Measurements from ENCODE around the gene ARSG. TPM values are rescaled to one million over a fixed set of nuclear protein-coding genes. Genes with fewer than 3 reads are reported as not detected.

ARSG gene
- total and polyA plus RNA-seq, 2 experiments from 2014 or later, result 1.7 to 5.1 TPM

DNA sequence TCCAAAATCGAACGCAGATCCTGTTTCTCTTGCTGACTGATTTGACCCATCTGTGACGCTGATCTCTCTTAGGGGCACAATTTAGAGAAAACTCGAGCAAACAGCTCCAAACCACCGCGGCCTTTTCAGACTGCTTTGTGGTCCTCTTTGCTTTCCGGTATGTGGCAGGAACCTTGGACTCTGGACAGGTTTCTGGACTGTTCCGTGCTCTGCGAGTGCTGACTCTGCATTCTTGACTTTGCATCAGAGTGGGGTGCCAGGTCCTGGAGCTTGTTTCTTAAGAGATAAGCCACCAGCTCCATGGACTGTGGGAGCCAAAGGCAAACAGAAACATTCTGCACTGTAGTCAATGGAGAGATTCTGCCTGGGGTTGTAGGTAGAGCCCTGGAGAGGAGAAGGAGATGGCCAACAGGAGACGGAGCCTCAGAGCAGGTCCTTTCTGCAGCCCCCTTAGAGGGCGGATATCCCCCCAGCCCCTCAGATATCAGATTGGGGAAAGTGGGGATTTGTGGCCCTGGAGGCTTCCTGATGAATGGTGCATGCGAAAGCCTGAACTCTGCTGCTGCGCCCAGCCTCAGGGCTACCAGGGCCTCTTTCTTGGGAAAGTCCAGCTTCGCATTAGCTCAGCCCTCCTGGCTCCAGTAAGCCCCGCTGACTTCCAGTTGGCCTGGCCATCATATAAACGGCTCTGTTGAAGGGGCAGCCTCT is 100.4 kb downstream of the ARSG start:
- Histone ChIP-seq H3K9me2 (ENCODE audit: insufficient read depth) (no peaks in the 10 kb centered on the region), H3K27ac (ENCODE audit: low read depth) (no peak overlapping the region), H3F3A (replicated peaks; ENCODE audit: low read depth) (no peaks in the 10 kb centered on the region), H3K4me3 (no peak overlapping the region), H2AFZ (no peak overlapping the region), H3K36me3 (ENCODE audit: insufficient read depth) (no peaks in the 10 kb centered on the region), H3K27me3 (ENCODE audit: insufficient read depth) (no peaks in the 10 kb centered on the region), H4K20me1 (replicated peaks; ENCODE audit: insufficient read depth) (no peaks in the 10 kb centered on the region), H3K79me2 (replicated peaks; ENCODE audit: insufficient read depth) (no peaks in the 10 kb centered on the region), H3K4me1 (ENCODE audit: insufficient read depth) (no peaks in the 10 kb centered on the region), H3K4me2 (no peak overlapping the region)
- Mint-ChIP-seq H3K9me3 (peaks cover 6% of the 10 kb centered on the region; the same call in 2 of the 3 replicates), H3K27ac (no peak overlapping the region), H3K4me3 (no peak overlapping the region), H3K36me3 (ENCODE audit: low read depth) (peaks cover 6% of the 10 kb centered on the region; the same call in 2 of the 3 replicates), H3K27me3 (ENCODE audit: insufficient read depth, low read depth, poor library complexity) (peaks cover 2% of the 10 kb centered on the region), H3K4me1 (no peaks in the 10 kb centered on the region; the same call in 2 of the 3 replicates)
- ATAC-seq (no peak), DNase-seq (ENCODE audit: low spot score) (no peak)
- TF ChIP-seq EZH2 (IDR thresholded peaks at IDR 0.05; ENCODE audit: low read depth, unreplicated experiment) (no peak), CREB1 (CRISPR knock-in tag; IDR thresholded peaks at IDR 0.05; ENCODE audit: low read depth) (no peak), STAT1 (IDR thresholded peaks at IDR 0.05; ENCODE audit: unreplicated experiment) (no peak), ZNF114 (CRISPR knock-in tag; IDR thresholded peaks at IDR 0.05) (no peak), EZH2phosphoT487 (IDR thresholded peaks at IDR 0.05; ENCODE audit: unreplicated experiment) (no peak), NANOG (IDR thresholded peaks at IDR 0.05; ENCODE audit: borderline replicate concordance) (no peak)
- TF ChIP-seq, protein P1, sequence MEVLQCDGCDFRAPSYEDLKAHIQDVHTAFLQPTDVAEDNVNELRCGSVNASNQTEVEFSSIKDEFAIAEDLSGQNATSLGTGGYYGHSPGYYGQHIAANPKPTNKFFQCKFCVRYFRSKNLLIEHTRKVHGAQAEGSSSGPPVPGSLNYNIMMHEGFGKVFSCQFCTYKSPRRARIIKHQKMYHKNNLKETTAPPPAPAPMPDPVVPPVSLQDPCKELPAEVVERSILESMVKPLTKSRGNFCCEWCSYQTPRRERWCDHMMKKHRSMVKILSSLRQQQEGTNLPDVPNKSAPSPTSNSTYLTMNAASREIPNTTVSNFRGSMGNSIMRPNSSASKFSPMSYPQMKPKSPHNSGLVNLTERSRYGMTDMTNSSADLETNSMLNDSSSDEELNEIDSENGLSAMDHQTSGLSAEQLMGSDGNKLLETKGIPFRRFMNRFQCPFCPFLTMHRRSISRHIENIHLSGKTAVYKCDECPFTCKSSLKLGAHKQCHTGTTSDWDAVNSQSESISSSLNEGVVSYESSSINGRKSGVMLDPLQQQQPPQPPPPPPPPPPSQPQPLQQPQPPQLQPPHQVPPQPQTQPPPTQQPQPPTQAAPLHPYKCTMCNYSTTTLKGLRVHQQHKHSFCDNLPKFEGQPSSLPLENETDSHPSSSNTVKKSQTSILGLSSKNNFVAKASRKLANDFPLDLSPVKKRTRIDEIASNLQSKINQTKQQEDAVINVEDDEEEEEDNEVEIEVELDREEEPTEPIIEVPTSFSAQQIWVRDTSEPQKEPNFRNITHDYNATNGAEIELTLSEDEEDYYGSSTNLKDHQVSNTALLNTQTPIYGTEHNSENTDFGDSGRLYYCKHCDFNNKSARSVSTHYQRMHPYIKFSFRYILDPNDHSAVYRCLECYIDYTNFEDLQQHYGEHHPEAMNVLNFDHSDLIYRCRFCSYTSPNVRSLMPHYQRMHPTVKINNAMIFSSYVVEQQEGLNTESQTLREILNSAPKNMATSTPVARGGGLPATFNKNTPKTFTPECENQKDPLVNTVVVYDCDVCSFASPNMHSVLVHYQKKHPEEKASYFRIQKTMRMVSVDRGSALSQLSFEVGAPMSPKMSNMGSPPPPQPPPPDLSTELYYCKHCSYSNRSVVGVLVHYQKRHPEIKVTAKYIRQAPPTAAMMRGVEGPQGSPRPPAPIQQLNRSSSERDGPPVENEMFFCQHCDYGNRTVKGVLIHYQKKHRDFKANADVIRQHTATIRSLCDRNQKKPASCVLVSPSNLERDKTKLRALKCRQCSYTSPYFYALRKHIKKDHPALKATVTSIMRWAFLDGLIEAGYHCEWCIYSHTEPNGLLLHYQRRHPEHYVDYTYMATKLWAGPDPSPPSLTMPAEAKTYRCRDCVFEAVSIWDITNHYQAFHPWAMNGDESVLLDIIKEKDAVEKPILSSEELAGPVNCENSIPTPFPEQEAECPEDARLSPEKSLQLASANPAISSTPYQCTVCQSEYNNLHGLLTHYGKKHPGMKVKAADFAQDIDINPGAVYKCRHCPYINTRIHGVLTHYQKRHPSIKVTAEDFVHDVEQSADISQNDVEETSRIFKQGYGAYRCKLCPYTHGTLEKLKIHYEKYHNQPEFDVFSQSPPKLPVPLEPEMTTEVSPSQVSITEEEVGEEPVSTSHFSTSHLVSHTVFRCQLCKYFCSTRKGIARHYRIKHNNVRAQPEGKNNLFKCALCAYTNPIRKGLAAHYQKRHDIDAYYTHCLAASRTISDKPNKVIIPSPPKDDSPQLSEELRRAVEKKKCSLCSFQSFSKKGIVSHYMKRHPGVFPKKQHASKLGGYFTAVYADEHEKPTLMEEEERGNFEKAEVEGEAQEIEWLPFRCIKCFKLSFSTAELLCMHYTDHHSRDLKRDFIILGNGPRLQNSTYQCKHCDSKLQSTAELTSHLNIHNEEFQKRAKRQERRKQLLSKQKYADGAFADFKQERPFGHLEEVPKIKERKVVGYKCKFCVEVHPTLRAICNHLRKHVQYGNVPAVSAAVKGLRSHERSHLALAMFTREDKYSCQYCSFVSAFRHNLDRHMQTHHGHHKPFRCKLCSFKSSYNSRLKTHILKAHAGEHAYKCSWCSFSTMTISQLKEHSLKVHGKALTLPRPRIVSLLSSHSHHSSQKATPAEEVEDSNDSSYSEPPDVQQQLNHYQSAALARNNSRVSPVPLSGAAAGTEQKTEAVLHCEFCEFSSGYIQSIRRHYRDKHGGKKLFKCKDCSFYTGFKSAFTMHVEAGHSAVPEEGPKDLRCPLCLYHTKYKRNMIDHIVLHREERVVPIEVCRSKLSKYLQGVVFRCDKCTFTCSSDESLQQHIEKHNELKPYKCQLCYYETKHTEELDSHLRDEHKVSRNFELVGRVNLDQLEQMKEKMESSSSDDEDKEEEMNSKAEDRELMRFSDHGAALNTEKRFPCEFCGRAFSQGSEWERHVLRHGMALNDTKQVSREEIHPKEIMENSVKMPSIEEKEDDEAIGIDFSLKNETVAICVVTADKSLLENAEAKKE (CRISPR knock-in tag; IDR thresholded peaks at IDR 0.05), result no peak
- TF ChIP-seq, protein P2, sequence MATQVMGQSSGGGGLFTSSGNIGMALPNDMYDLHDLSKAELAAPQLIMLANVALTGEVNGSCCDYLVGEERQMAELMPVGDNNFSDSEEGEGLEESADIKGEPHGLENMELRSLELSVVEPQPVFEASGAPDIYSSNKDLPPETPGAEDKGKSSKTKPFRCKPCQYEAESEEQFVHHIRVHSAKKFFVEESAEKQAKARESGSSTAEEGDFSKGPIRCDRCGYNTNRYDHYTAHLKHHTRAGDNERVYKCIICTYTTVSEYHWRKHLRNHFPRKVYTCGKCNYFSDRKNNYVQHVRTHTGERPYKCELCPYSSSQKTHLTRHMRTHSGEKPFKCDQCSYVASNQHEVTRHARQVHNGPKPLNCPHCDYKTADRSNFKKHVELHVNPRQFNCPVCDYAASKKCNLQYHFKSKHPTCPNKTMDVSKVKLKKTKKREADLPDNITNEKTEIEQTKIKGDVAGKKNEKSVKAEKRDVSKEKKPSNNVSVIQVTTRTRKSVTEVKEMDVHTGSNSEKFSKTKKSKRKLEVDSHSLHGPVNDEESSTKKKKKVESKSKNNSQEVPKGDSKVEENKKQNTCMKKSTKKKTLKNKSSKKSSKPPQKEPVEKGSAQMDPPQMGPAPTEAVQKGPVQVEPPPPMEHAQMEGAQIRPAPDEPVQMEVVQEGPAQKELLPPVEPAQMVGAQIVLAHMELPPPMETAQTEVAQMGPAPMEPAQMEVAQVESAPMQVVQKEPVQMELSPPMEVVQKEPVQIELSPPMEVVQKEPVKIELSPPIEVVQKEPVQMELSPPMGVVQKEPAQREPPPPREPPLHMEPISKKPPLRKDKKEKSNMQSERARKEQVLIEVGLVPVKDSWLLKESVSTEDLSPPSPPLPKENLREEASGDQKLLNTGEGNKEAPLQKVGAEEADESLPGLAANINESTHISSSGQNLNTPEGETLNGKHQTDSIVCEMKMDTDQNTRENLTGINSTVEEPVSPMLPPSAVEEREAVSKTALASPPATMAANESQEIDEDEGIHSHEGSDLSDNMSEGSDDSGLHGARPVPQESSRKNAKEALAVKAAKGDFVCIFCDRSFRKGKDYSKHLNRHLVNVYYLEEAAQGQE (IDR thresholded peaks at IDR 0.05; ENCODE audit: unreplicated experiment), result no peak
